ENCODE data around the gene NHLH1.

NHLH1 gene

DNA sequence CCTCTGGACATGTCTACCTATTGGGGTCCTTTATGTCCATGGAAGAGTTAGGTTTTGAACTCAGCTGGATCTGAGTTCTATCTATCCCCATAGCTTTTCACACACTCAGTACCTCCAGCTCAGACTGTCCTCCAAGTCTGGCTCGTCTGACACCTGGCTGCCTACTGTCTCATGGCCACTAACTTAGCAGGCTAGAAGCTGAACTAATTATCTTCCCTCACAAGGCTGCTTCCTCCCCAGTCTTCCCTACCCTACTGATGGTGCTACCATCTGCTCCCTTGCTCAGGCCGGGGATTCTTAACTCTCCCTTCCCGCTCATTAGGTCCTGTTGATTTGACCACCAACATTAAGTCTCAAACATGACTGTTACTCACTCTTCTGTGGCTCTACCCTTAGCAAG, 46.8 kb downstream of the NHLH1 start:
- no peak for ATAC-seq

DNA sequence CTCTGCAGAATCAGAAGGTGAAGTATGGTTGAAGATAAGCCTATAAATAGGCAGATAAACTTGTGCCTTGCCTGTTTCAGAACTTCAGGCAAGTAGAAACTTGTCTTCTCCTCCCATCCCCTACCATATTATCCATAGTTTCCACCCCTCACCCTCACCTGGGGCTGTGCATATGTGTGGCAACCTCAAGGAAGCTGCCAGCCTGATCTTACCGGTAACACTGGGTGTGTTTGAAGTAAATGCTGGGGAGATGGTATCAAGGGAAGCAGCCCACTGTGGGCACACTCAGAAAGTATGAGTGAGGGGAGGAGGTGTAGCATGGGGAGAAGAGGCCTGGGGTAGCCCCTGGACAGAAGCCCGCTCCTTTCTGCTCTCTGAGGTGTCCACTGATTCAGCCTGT, 48.0 kb downstream of the NHLH1 start:
- no peak for ATAC-seq

DNA sequence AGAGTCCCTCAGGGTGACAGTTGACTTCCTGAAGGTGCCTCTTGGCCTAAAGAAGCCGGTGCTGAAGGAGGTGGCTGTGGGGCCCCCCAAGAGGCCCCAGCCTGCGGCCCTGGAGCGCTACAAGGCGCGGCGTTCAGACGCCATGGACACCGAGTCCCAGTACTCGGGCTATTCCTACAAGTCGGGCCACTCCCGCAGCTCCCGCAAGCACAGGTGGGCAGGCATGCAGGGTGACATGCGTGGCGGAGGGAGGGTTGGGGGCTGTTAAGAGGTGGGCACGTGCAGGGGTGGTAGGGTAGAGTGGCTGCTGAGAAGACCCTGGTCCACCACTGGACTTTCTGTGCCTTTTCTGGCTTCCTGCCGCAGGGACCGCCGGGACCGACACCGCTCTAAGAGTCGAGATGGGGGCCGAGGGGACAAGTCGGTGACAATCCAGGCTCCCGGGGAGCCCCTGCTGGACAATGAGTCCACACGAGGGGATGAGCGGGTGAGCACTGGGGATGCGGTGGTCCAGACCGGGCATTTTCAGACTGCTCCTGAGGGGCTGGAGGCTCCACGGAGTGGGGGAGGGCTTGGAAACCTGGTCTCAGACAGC, 48.9 kb downstream of the NHLH1 start:
- ATAC-seq = no peak

DNA sequence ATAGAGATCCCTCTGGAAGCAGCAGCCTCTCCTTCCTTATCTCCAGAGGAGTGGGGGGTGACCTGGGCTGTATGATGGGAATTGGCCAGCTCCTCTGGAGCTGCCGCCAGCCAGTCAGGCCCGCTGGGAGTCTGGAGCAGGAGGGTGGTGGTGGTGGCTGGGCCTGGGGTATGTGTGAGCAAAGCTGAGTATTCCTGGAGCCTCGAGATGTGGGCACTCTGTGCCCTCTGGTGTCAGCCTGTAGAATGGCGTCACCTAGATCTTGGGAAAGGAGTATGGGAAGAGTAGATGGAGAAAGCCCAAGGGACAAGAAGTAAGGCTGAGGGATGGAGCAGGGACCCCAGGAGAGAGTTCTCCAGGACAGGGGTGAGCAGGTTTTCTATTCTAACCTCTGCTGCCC, 49.5 kb downstream of the NHLH1 start:
- ATAC-seq = no peak

DNA sequence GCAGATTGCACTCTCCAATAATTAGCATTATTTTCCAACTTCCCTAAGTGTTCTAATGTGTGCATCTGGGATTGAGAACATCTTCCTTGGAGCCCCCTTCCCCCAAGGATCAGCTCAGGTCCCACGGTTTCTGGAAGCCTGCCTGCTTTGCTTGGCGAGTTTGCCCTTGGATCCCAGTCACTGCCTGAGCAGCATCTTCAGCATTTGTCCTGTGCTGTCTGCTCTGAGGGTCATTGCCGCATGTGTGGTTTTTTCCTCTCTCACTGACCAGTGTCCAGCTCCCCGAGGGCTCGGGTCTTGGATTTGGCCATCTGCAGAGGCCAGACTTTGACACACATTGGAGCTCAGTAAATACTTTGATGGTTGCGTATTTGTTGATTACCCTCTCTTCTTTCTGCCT, 51.6 kb downstream of the NHLH1 start:
- no peak for ATAC-seq

DNA sequence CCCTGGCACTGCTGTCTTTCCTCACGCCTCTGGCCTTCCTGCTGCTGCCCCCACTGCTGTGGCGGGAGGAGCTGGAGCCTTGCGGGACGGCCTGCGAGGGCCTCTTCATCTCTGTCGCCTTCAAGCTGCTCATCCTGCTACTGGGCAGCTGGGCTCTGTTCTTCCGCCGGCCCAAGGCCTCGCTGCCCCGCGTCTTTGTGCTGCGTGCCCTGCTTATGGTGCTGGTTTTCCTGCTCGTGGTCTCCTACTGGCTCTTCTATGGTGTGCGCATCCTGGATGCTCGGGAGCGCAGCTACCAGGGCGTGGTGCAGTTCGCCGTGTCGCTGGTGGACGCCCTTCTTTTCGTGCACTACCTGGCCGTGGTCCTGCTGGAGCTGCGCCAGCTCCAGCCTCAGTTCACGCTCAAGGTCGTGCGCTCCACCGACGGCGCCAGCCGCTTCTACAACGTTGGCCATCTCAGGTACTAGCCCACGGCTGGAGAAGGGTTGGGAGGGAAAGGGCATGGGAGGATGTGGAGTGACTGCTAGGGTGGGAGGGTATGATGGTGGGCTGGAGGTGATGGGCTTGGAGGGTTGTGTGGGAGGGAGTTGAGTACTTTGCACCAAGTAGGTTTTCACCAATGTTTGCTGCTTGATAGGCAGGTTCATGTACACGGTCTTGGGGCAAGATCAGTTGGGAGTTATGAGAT, 52.4 kb downstream of the NHLH1 start:
- ATAC-seq = no peak

DNA sequence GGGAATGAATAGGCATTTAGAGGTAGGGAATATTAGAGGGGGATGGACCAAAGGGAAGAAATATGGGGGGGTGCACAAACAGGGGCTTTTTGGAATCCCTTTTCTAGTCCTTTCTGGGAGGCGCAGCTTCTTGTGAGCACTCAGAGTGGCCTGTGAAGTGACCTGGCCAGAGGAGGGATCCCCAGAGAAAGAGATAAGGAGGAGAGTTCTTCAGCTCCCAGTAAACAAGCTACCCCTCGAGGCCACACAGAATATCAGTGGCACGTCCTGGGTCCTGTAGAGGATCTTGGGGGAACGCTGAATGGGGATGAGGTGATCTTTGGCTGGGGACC, 52.9 kb downstream of the NHLH1 start:
- ATAC-seq = no peak

DNA sequence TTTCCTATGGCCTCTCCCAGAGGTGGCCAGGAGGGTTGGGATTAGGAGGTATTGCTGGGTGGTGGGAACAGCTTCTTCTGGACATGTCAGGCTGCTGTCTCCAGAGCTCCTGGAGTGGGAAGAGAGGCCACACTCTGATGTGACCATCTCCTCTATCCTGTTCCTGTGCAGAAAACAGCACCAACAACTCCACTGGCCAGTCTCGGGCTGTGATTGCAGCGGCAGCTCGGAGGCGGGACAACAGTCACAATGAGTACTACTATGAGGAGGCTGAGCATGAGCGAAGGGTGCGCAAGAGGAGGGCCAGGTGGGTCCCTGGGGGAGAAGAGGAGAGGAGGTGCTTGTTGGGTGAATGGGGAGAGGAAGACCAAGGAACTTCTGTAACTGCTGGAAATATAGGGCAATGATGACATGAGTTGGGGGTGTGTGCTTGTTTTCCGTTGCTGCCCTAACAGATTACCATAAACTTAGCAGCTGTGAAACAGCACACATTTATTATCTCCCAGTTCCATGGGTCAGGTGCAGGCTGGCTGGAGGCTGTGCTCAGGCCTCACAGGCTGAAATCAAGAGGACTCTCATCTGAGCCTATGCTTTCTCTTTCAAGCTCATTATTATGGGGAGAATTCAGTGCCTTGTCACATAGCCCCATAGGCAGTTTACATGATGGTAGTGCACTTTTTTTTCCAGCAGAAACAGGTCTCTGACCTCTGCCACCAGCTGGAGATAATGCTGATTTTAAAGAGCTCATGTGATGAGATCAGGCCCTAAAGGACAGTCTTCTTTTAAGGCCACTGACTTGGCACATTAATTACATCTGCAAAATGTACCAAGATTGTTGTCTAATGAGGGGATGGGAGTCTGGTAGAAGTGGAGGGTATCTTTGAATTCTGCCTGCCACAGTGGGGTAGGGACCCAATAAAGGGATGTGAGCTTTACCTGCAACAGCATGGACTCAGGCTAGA, 54.3 kb downstream of the NHLH1 start:
- ATAC-seq = no peak

DNA sequence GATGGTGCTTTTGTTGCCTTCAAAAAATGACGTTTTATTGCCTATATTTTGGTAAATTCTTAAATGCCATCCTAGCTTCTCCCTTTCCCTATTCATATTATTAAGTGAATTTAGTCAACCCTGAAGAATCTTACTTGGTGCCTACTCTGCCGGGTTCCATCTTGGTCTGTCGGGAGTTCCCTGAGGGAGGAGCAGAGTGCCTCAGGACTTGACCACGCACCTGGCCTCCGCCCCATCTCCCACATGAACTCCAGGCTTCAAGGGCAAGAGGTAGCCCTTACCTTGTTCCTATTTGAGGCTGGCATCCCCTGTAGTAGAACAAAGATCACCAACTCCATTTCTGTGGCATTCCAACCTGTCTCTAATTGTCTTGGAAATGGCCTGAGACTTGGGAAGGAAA, 55.0 kb downstream of the NHLH1 start:
- no peak for ATAC-seq

Data from activated CD4-positive, CD25-positive, alpha-beta regulatory T cell treated with anti-CD3 and anti-CD28 coated beads, Interleukin-2, amount 50 U/mL, for 24 hours (primary cell).